ENCODE measurements around the gene MIS18A.

DNA sequence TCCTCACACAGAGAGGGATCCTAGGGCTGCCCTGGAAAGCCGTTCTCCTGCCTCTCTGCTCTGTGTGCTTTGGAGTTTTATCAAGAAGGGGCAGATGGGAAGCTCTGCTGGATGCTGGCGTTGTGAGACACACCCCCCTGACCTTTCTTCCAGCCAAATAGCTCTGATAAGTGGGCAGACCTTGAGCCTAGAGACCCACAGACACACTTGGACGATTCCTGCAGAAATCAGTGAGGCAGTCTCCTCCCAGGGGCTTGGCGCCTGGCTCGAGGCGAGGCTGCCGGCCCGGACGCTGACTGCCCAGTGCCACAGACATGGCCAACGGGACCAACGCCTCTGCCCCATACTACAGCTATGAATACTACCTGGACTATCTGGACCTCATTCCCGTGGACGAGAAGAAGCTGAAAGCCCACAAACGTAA is 19.8 kb upstream of the MIS18A start, which contains the start of gene MRAP:
- TF ChIP-seq, protein P1, sequence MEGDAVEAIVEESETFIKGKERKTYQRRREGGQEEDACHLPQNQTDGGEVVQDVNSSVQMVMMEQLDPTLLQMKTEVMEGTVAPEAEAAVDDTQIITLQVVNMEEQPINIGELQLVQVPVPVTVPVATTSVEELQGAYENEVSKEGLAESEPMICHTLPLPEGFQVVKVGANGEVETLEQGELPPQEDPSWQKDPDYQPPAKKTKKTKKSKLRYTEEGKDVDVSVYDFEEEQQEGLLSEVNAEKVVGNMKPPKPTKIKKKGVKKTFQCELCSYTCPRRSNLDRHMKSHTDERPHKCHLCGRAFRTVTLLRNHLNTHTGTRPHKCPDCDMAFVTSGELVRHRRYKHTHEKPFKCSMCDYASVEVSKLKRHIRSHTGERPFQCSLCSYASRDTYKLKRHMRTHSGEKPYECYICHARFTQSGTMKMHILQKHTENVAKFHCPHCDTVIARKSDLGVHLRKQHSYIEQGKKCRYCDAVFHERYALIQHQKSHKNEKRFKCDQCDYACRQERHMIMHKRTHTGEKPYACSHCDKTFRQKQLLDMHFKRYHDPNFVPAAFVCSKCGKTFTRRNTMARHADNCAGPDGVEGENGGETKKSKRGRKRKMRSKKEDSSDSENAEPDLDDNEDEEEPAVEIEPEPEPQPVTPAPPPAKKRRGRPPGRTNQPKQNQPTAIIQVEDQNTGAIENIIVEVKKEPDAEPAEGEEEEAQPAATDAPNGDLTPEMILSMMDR (IDR thresholded peaks at IDR 0.05): no peak
- no peak for TF ChIP-seq POLR2A (IDR thresholded peaks at IDR 0.05)
